Suprapubic skin (tissue), 4 donors: ENCODE data around the gene SIK3.

Experiments used
- EP300 ChIP-seq: sonication (generic); formaldehyde crosslinking; IDR thresholded peaks from one replicate; pipeline ENCODE4 v1.6.1; 2017; ENCODE audit warnings: antibody characterized with exemption
- POLR2A ChIP-seq, 2 donors: fragments of 450-650 bp; IDR thresholded peaks; one replicate each; pipeline ENCODE4 v1.6.1; 2017; ENCODE audit warnings: antibody characterized with exemption in 2 of 2, mild to moderate bottlenecking in 2 of 2, moderate library complexity in 2 of 2
- POLR2AphosphoS5 ChIP-seq, 3 donors: sonication (generic); formaldehyde crosslinking; IDR thresholded peaks; one replicate each; pipeline ENCODE4 v1.6.1; 2017; ENCODE audit warnings: antibody characterized with exemption in 3 of 3
- TF ChIP-seq, protein P1 (sequence below), 2 donors: fragments of 200-600 bp in 1 of 2; fragments of 450-650 bp in 1 of 2; sonication (generic) in 1 of 2; IDR thresholded peaks; one replicate each; pipeline ENCODE4 v1.5.1; 2016 to 2019; ENCODE audit warnings: antibody characterized with exemption in 2 of 2, mild to moderate bottlenecking in 1 of 2, moderate library complexity in 1 of 2

- no peak for TF ChIP-seq POLR2AphosphoS5 (IDR thresholded peaks at IDR 0.05)
- TF ChIP-seq, protein P1, sequence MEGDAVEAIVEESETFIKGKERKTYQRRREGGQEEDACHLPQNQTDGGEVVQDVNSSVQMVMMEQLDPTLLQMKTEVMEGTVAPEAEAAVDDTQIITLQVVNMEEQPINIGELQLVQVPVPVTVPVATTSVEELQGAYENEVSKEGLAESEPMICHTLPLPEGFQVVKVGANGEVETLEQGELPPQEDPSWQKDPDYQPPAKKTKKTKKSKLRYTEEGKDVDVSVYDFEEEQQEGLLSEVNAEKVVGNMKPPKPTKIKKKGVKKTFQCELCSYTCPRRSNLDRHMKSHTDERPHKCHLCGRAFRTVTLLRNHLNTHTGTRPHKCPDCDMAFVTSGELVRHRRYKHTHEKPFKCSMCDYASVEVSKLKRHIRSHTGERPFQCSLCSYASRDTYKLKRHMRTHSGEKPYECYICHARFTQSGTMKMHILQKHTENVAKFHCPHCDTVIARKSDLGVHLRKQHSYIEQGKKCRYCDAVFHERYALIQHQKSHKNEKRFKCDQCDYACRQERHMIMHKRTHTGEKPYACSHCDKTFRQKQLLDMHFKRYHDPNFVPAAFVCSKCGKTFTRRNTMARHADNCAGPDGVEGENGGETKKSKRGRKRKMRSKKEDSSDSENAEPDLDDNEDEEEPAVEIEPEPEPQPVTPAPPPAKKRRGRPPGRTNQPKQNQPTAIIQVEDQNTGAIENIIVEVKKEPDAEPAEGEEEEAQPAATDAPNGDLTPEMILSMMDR (IDR thresholded peaks at IDR 0.05): no peak
- no peak for TF ChIP-seq POLR2A (IDR thresholded peaks at IDR 0.05)
- no peak for TF ChIP-seq EP300
Measured at GRCh38 chr11:117146521-117146920, 48.3 kb upstream of the SIK3 start.
